H1 (cell line): ENCODE data around the gene ADGRB3. TPM values are rescaled to one million over a fixed set of nuclear protein-coding genes. Genes with fewer than 3 reads are reported as not detected.

Source experiments
- CTCF ChIA-PET: fragments of 300-600 bp; sonication (Branson Sonifier 250); formaldehyde crosslinking; loops from one replicate; lab custom pipeline; 2021; ENCODE audit not compliant: partially characterized antibody; lab: Charles Lee
- POLR2A ChIA-PET: fragments of 300-600 bp; sonication (Branson Sonifier 250); formaldehyde crosslinking; loops from one replicate; lab custom pipeline; 2021; ENCODE audit warnings: inconsistent platforms; ENCODE audit not compliant: partially characterized antibody; lab: Charles Lee
- DNase-seq, 2 experiments: peaks; one replicate each; pipeline versions ENCODE4 v3.0.0 to v3.0.0-alpha.2; 2010 to 2022; ENCODE audit warnings: low spot score in 2 of 2, low read depth in 1 of 2, mixed read lengths in 1 of 2
- FAIRE-seq: peaks from 2 replicates; lab custom pipeline; 2011; peaks lifted over from hg19 to GRCh38; lab: Jason Lieb, UNC
- H2AFZ ChIP-seq: 2 replicates; pipeline ENCODE4 v1.8.1; 2012; ENCODE audit warnings: low read length, inconsistent platforms
- H2AK5ac ChIP-seq: 2 replicates; pipeline ENCODE4 v1.6.1; 2013; ENCODE audit warnings: low read depth, low read length
- H2BK120ac ChIP-seq: replicated peaks from 2 replicates; pipeline ENCODE3; 2013; ENCODE audit warnings: low read depth, low read length, inconsistent platforms
- H2BK12ac ChIP-seq: 2 replicates; pipeline ENCODE4 v1.6.1; 2013; ENCODE audit warnings: low read depth, low read length
- H2BK15ac ChIP-seq: 2 replicates; pipeline ENCODE4 v1.6.1; 2013; ENCODE audit warnings: low read length
- H2BK20ac ChIP-seq: 2 replicates; pipeline ENCODE4 v1.6.1; 2013; ENCODE audit warnings: low read length
- H2BK5ac ChIP-seq: 2 replicates; pipeline ENCODE4 v1.6.1; 2013; ENCODE audit warnings: low read depth, low read length
- H3K14ac ChIP-seq: 2 replicates; pipeline ENCODE4 v1.6.1; 2013; ENCODE audit warnings: inconsistent platforms; ENCODE audit not compliant: insufficient read length
- H3K18ac ChIP-seq: 2 replicates; pipeline ENCODE4 v1.6.1; 2013; ENCODE audit warnings: low read length; ENCODE audit errors: extremely low read depth
- H3K23ac ChIP-seq: 2 replicates; pipeline ENCODE4 v1.6.1; 2013; ENCODE audit warnings: inconsistent platforms; ENCODE audit not compliant: insufficient read length
- H3K23me2 ChIP-seq: 2 replicates; pipeline ENCODE4 v1.6.1; 2013; ENCODE audit warnings: low read depth, low read length
- H3K27ac ChIP-seq: 2 replicates; pipeline ENCODE4 v1.6.1; 2011; ENCODE audit warnings: low read depth, low read length, inconsistent platforms
- H3K27me3 ChIP-seq, 4 experiments: replicated peaks in 1 of 4; 1 replicate in 1 of 4; 2 replicates in 3 of 4; pipeline versions ENCODE4 v1.6.1 to v1.8.1; 2011 to 2013; ENCODE audit warnings: low read length in 3 of 4, mild to moderate bottlenecking in 3 of 4, inconsistent platforms in 2 of 4, mixed read lengths in 2 of 4, moderate library complexity in 1 of 4; ENCODE audit not compliant: control insufficient read depth in 3 of 4, insufficient read depth in 3 of 4; ENCODE audit errors: extremely low read depth in 1 of 4
- H3K36me3 ChIP-seq, 4 experiments: 2 replicates each; pipeline versions ENCODE4 v1.6.1 to v1.8.1; 2011 to 2013; ENCODE audit warnings: mild to moderate bottlenecking in 4 of 4, low read length in 3 of 4, moderate library complexity in 2 of 4, control low read depth in 1 of 4, inconsistent platforms in 1 of 4; ENCODE audit not compliant: insufficient read depth in 4 of 4, control insufficient read depth in 2 of 4
- H3K4ac ChIP-seq: replicated peaks from 2 replicates; pipeline ENCODE3; 2013; ENCODE audit warnings: low read length, low read depth, mixed read lengths, inconsistent platforms; ENCODE audit not compliant: insufficient read length
- H3K4me1 ChIP-seq, 4 experiments: replicated peaks in 1 of 4; 1 replicate in 1 of 4; 2 replicates in 3 of 4; pipeline versions ENCODE4 v1.6.1 to v1.8.1; 2011 to 2013; ENCODE audit warnings: low read length in 3 of 4, inconsistent platforms in 2 of 4, mixed read lengths in 1 of 4; ENCODE audit not compliant: insufficient read depth in 4 of 4, control insufficient read depth in 3 of 4
- H3K4me2 ChIP-seq, 2 experiments: 2 replicates each; pipeline versions ENCODE4 v1.6.1 to v1.8.1; 2011 to 2013; ENCODE audit warnings: low read depth in 2 of 2, low read length in 2 of 2, control low read depth in 1 of 2, inconsistent platforms in 1 of 2, mild to moderate bottlenecking in 1 of 2; ENCODE audit not compliant: insufficient read depth in 1 of 2
- H3K4me3 ChIP-seq, 4 experiments: fragments of 200-600, 300-600 bp in 1 of 4; sonication (generic), shearing (Covaris generic), sonication (Bioruptor Twin) in 1 of 4; 2 replicates each; pipeline versions ENCODE4 v1.5.1 to v1.8.1; 2011 to 2016; ENCODE audit warnings: low read length in 4 of 4, low read depth in 3 of 4, control low read depth in 2 of 4, inconsistent platforms in 2 of 4, mild to moderate bottlenecking in 2 of 4, mixed read lengths in 1 of 4, moderate library complexity in 1 of 4; ENCODE audit not compliant: insufficient read depth in 2 of 4; ENCODE audit errors: extremely low read depth in 1 of 4
- H3K56ac ChIP-seq: replicated peaks from 2 replicates; pipeline ENCODE3; 2013; ENCODE audit warnings: low read depth, mild to moderate bottlenecking, mixed read lengths, low read length, inconsistent platforms; ENCODE audit not compliant: insufficient read length
- H3K79me1 ChIP-seq: 2 replicates; pipeline ENCODE4 v1.6.1; 2013; ENCODE audit warnings: low read depth, low read length, control low read depth
- H3K79me2 ChIP-seq, 2 experiments: 2 replicates each; pipeline versions ENCODE4 v1.6.1 to v1.8.1; 2012 to 2013; ENCODE audit warnings: low read length in 2 of 2, mild to moderate bottlenecking in 2 of 2, inconsistent platforms in 1 of 2; ENCODE audit not compliant: insufficient read depth in 2 of 2, control insufficient read depth in 1 of 2
- H3K9ac ChIP-seq, 4 experiments: replicated peaks in 1 of 4; 1 replicate in 1 of 4; 2 replicates in 3 of 4; pipeline versions ENCODE4 v1.6.1 to v1.8.1; 2011 to 2013; ENCODE audit warnings: low read depth in 3 of 4, low read length in 3 of 4, control low read depth in 2 of 4, mild to moderate bottlenecking in 2 of 4, moderate library complexity in 2 of 4, inconsistent platforms in 1 of 4; ENCODE audit errors: extremely low read depth in 1 of 4
- H3K9me3 ChIP-seq, 2 experiments: 2 replicates each; pipeline versions ENCODE4 v1.6.1 to v1.8.1; 2012 to 2013; ENCODE audit warnings: mild to moderate bottlenecking in 2 of 2, moderate library complexity in 2 of 2, control low read depth in 1 of 2, inconsistent platforms in 1 of 2, low read depth in 1 of 2, low read length in 1 of 2, mixed read lengths in 1 of 2; ENCODE audit not compliant: insufficient read depth in 2 of 2
- H4K20me1 ChIP-seq, 2 experiments: replicated peaks in 1 of 2; 2 replicates each; pipeline versions ENCODE3 to v1.8.1; 2011 to 2013; ENCODE audit warnings: inconsistent platforms in 2 of 2, low read length in 2 of 2, mild to moderate bottlenecking in 1 of 2; ENCODE audit not compliant: insufficient read depth in 2 of 2, control insufficient read depth in 1 of 2
- H4K5ac ChIP-seq: 2 replicates; pipeline ENCODE4 v1.6.1; 2013; ENCODE audit warnings: low read length, low read depth, mixed read lengths, inconsistent platforms; ENCODE audit not compliant: insufficient read length
- H4K8ac ChIP-seq: 2 replicates; pipeline ENCODE4 v1.8.0; 2013; ENCODE audit warnings: mild to moderate bottlenecking, moderate library complexity, low read length, inconsistent platforms; ENCODE audit not compliant: insufficient read depth; ENCODE audit errors: extremely low read depth
- H4K91ac ChIP-seq: replicated peaks from 2 replicates; pipeline ENCODE3; 2013; ENCODE audit warnings: low read length, mixed read lengths, inconsistent platforms; ENCODE audit not compliant: insufficient read length
- ASH2L ChIP-seq: fragments of 200-600, 300-600 bp; sonication (generic); IDR thresholded peaks from one replicate; pipeline ENCODE4 v1.7.1; 2017; ENCODE audit warnings: low read length
- CBX5 ChIP-seq: fragments of 300-800, 300-1000 bp; sonication (generic); IDR thresholded peaks from 2 replicates; pipeline ENCODE4 v1.7.1; 2016; ENCODE audit warnings: antibody characterized with exemption, low read length, low read depth
- EZH2 ChIP-seq: fragments of 200-600 bp; sonication (generic); IDR thresholded peaks from 2 replicates; pipeline ENCODE4 v1.7.1; 2012; ENCODE audit warnings: low read depth, mild to moderate bottlenecking, moderate library complexity, low read length, inconsistent platforms; ENCODE audit not compliant: severe bottlenecking
- KDM4A ChIP-seq: IDR thresholded peaks from one replicate; pipeline ENCODE4 v1.7.1; 2012; ENCODE audit warnings: low read depth, mild to moderate bottlenecking, moderate library complexity, low read length, inconsistent platforms; ENCODE audit not compliant: severe bottlenecking
- PHF8 ChIP-seq: fragments of 200-600 bp; sonication (generic); conservative IDR thresholded peaks from 2 replicates; pipeline ENCODE4 v1.7.1; 2012; ENCODE audit warnings: low read depth, mild to moderate bottlenecking, inconsistent platforms, low read length, moderate library complexity
- POLR2A ChIP-seq, 2 experiments: IDR thresholded peaks; 1 replicate in 1 of 2; 2 replicates in 1 of 2; pipeline ENCODE4 v1.6.1; 2011; ENCODE audit warnings: low read depth in 2 of 2, low read length in 2 of 2, mild to moderate bottlenecking in 2 of 2; ENCODE audit errors: control extremely low read depth in 1 of 2
- RAD21 ChIP-seq, 2 experiments: IDR thresholded peaks in 1 of 2; conservative IDR thresholded peaks in 1 of 2; 2 replicates each; pipeline ENCODE4 v1.6.1; 2011; ENCODE audit warnings: low read depth in 2 of 2, low read length in 2 of 2, improper control_type of control experiment in 1 of 2, inconsistent platforms in 1 of 2, mild to moderate bottlenecking in 1 of 2, moderate library complexity in 1 of 2
- SIN3A ChIP-seq, 2 experiments: IDR thresholded peaks in 1 of 2; conservative IDR thresholded peaks in 1 of 2; 2 replicates each; pipeline ENCODE4 v1.6.1; 2011 to 2012; ENCODE audit warnings: low read length in 2 of 2, improper control_type of control experiment in 1 of 2, low read depth in 1 of 2, mild to moderate bottlenecking in 1 of 2
- polyA plus RNA-seq, 7 experiments: library from polyadenylated mRNA; depleted of rRNA in 3 of 7; stranded (reverse) in 5 of 7; unstranded in 2 of 7; fragments of >200 nt in 5 of 7; fragments of 200-250 nt in 2 of 7; gene quantifications; 1 replicate in 5 of 7; 2 replicates in 1 of 7; 4 replicates in 1 of 7; pipeline versions ENCODE4 v1.2.1 to v1.2.3, GENCODE V29; 2011 to 2013; ENCODE audit warnings: missing spikeins in 2 of 7, mixed read lengths in 2 of 7
- total RNA-seq: library from RNA; stranded (reverse); fragmentation: NEBNext Ultra II Directional; extraction: Animal tissue kit (Norgen Biotek cat#: 25700); gene quantifications from 2 replicates; pipeline ENCODE4 v1.2.1, GENCODE V29; 2021

The ADGRB3 gene
- total and polyA plus RNA-seq, 2 of the 8 experiments (the other 6 are each of a cell fraction or from before 2014, with no cell fraction given), result 0.35 to 1.2 TPM

- no peak overlapping the region for H2BK20ac ChIP-seq
- TF ChIP-seq RAD21 (IDR thresholded peaks at IDR 0.05 in 1 of 2, conservative IDR thresholded peaks at IDR 0.05 in 1 of 2; ENCODE audit: low read depth in 2 of 2, low read length in 2 of 2) (no peak), ASH2L (no peak), CBX5 (no peak), EZH2 (no peak), POLR2A (IDR thresholded peaks at IDR 0.05; ENCODE audit: control extremely low read depth in 1 of 2, low read depth in 2 of 2, low read length in 2 of 2) (no peak), SIN3A (conservative IDR thresholded peaks at IDR 0.05 in 1 of 2, IDR thresholded peaks at IDR 0.05 in 1 of 2; ENCODE audit: low read depth in 1 of 2, low read length in 2 of 2) (no peak), KDM4A (no peak), PHF8 (no peak)
- no peak overlapping the region for H4K5ac ChIP-seq
- H4K8ac ChIP-seq, result no peak overlapping the region
- H3K18ac ChIP-seq, result no peak overlapping the region
- H3K23ac ChIP-seq, result no peak overlapping the region
- no peak for DNase-seq
- no peak overlapping the region for H3K9ac ChIP-seq
- no peak overlapping the region for H3K4me2 ChIP-seq
- CTCF ChIA-PET, result no interaction called here
- no peak overlapping the region for H3K56ac ChIP-seq
- no peak for FAIRE-seq
- H3K9me3 ChIP-seq, result no peaks in the 10 kb centered on the region
- no peaks in the 10 kb centered on the region for H3K27me3 ChIP-seq
- no peak overlapping the region for H3K4ac ChIP-seq
- H3K27ac ChIP-seq, result no peak overlapping the region
- no peak overlapping the region for H2BK5ac ChIP-seq
- no peak overlapping the region for H2BK120ac ChIP-seq
- no peak overlapping the region for H3K14ac ChIP-seq
- H3K79me2 ChIP-seq, result no peaks in the 10 kb centered on the region
- no peak overlapping the region for H2AFZ ChIP-seq
- no peaks in the 10 kb centered on the region for H3K23me2 ChIP-seq
- H4K91ac ChIP-seq, result no peak overlapping the region
- H3K4me3 ChIP-seq, result no peak overlapping the region
- H3K36me3 ChIP-seq, result no peaks in the 10 kb centered on the region
- H3K79me1 ChIP-seq, result no peaks in the 10 kb centered on the region
- H3K4me1 ChIP-seq, result no peaks in the 10 kb centered on the region
- H2AK5ac ChIP-seq, result no peak overlapping the region
- POLR2A ChIA-PET, result no interaction called here
- no peak overlapping the region for H2BK15ac ChIP-seq
- no peak overlapping the region for H2BK12ac ChIP-seq
- no peaks in the 10 kb centered on the region for H4K20me1 ChIP-seq
Observed at GRCh38 chr6:68826501-68826900, 191.4 kb downstream of the ADGRB3 start.
